Mucosa of rectum (tissue), 2 donors: ENCODE results near the gene SLC26A1.
"Not testable (repeated sequence)": the region's sequence is repeated elsewhere in the genome, so short reads cannot be mapped to it uniquely, and the experiment has no call there.

Experiments
- H3K27ac ChIP-seq, 2 donors: one replicate each; pipeline ENCODE4 v1.7.0; 2013; ENCODE audit warnings: inconsistent platforms in 2 of 2, low read depth in 2 of 2, low read length in 2 of 2
- H3K27me3 ChIP-seq, 2 donors: one replicate each; pipeline ENCODE4 v1.7.0; 2013; ENCODE audit warnings: low read length in 2 of 2; ENCODE audit not compliant: control insufficient read depth in 2 of 2, insufficient read depth in 2 of 2
- H3K36me3 ChIP-seq, 2 donors: one replicate each; pipeline ENCODE4 v1.7.0; 2013; ENCODE audit warnings: low read length in 2 of 2; ENCODE audit not compliant: control insufficient read depth in 2 of 2, insufficient read depth in 2 of 2
- H3K4me1 ChIP-seq, 2 donors: one replicate each; pipeline ENCODE4 v1.7.0; 2013; ENCODE audit warnings: low read length in 2 of 2, mild to moderate bottlenecking in 1 of 2; ENCODE audit not compliant: control insufficient read depth in 2 of 2, insufficient read depth in 2 of 2
- H3K4me3 ChIP-seq, 2 donors: one replicate each; pipeline ENCODE4 v1.7.0; 2013; ENCODE audit warnings: low read length in 2 of 2
- H3K9ac ChIP-seq, 2 donors: one replicate each; pipeline ENCODE4 v1.7.0; 2013; ENCODE audit warnings: low read length in 2 of 2, low read depth in 1 of 2, mild to moderate bottlenecking in 1 of 2
- H3K9me3 ChIP-seq, 2 donors: one replicate each; pipeline ENCODE4 v1.7.0; 2013; ENCODE audit warnings: low read length in 2 of 2; ENCODE audit not compliant: control insufficient read depth in 2 of 2
- donor health status: healthy.
- donor health status: Normal muscosa, but diverticular disease.

Gene SLC26A1

DNA sequence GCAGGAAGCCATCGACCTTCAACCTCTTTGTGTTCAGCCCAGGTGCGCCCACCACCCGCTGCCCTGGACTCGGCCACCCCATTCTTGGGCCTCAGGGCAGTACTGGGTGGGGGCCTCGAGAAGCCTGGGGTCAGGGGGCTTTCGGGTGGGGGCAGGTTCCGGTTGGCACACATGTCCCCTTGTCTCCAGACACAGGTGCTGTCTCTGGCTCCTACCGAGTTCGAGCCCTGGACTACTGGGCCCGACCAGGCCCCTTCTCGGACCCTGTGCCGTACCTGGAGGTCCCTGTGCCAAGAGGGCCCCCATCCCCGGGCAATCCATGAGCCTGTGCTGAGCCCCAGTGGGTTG lies 10.8 kb upstream of the SLC26A1 start:
- Histone ChIP-seq H3K9me3 (no peaks in the 10 kb centered on the region), H3K27me3 (peaks cover 46 to 71% of the 10 kb centered on the region in 2 donors), H3K27ac (no peak overlapping the region), H3K4me3 (no peak overlapping the region), H3K36me3 (no peaks in the 10 kb centered on the region), H3K9ac (no peak overlapping the region), H3K4me1 (peaks cover 4 to 9% of the 10 kb centered on the region in 2 donors)

DNA sequence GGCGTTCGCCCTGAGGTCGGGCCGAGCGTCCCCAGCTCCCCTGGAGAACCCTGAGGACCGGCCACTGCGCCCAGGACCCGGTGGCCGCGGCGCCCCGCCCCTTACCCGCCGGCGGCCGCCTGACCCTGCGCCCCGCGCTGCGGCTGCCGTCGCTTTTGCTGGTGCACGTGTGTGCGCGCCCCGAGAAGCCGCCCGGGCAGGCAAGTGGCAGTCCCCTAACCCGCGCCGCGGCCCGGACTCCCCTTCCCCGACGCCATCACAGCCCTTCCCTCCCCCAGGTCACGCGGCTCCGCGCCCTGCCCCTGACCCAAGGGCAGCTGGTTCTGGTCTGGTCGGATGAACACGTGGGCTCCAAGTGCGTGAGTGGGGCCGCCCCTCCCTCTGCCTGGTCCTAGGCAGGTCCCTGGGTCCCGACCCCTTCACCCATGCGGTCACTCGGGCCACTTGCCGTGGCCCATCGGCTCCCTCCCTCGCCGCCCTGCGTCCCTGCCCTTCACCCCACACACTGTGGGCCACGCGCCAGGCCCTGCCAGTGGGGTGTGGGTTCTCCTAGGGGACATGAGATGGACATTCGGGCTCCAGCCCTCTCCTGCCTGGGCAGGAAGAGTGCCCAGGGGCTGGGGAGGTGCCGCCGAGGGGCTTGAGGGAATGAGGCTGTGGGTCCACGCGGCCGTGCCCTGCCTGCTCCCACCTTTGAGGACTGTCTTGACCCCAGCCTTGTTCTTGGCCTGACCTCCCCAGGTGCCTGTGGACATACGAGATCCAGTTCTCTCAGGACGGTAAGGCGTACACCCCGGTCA lies 10.3 kb upstream of the SLC26A1 start:
- Histone ChIP-seq H3K4me3 (no peak overlapping the region), H3K9me3 (no peaks in the 10 kb centered on the region), H3K4me1 (peaks cover 0 to 3% of the 10 kb centered on the region in 2 donors), H3K36me3 (no peaks in the 10 kb centered on the region), H3K27me3 (peaks cover 42 to 69% of the 10 kb centered on the region in 2 donors), H3K9ac (no peak overlapping the region), H3K27ac (no peak overlapping the region)

GRCh38 chr4:1002631-1003251 lies 9.5 kb upstream of the SLC26A1 start:
- Histone ChIP-seq H3K36me3 (no peaks in the 10 kb centered on the region), H3K9ac (no peak overlapping the region), H3K27me3 (peaks cover 43 to 70% of the 10 kb centered on the region in 2 donors), H3K4me1 (peaks cover 5 to 7% of the 10 kb centered on the region in 2 donors), H3K27ac (no peak overlapping the region), H3K9me3 (no peaks in the 10 kb centered on the region), H3K4me3 (no peak overlapping the region)

- Histone ChIP-seq H3K4me3 (no peak overlapping the region), H3K27ac (no peak overlapping the region), H3K4me1 (peaks cover 7% of the 10 kb centered on the region in 2 donors), H3K36me3 (no peaks in the 10 kb centered on the region), H3K9ac (no peak overlapping the region), H3K27me3 (peaks cover 46 to 72% of the 10 kb centered on the region in 2 donors), H3K9me3 (no peaks in the 10 kb centered on the region)
These were observed 9.0 kb upstream of the SLC26A1 start for GRCh38 chr4:1002131-1002630.

DNA sequence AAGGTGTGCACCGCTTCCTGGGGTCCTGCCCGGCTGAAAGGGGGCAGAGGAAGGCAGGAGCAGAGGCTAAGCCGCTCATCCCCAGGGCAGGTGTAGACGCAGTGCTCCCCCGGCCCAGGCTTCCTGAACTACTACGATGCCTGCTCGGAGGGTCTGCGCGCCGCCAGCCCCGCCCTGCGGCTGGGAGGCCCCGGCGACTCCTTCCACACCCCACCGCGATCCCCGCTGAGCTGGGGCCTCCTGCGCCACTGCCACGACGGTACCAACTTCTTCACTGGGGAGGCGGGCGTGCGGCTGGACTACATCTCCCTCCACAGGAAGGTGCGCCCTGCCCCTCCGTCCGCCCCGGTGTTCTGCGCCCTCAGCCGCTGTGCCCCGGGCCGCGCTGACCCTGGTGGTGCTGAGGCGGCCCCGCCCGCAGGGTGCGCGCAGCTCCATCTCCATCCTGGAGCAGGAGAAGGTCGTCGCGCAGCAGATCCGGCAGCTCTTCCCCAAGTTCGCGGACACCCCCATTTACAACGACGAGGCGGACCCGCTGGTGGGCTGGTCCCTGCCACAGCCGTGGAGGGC lies 8.4 kb upstream of the SLC26A1 start:
- H3K9ac ChIP-seq = no peak overlapping the region
- no peaks in the 10 kb centered on the region for H3K36me3 ChIP-seq
- no peak overlapping the region for H3K27ac ChIP-seq
- H3K4me1 ChIP-seq = peaks cover 7% of the 10 kb centered on the region in 2 donors
- H3K4me3 ChIP-seq = no peak overlapping the region
- no peaks in the 10 kb centered on the region for H3K9me3 ChIP-seq
- H3K27me3 ChIP-seq = peaks cover 44 to 73% of the 10 kb centered on the region in 2 donors

GRCh38 chr4:1000686-1001260 lies 7.6 kb upstream of the SLC26A1 start:
- no peak overlapping the region for H3K4me3 ChIP-seq
- peaks cover 7% of the 10 kb centered on the region in 2 donors for H3K4me1 ChIP-seq
- no peaks in the 10 kb centered on the region for H3K9me3 ChIP-seq
- no peak overlapping the region for H3K27ac ChIP-seq
- H3K27me3 ChIP-seq = peaks cover 42 to 76% of the 10 kb centered on the region in 2 donors
- no peaks in the 10 kb centered on the region for H3K36me3 ChIP-seq
- no peak overlapping the region for H3K9ac ChIP-seq

DNA sequence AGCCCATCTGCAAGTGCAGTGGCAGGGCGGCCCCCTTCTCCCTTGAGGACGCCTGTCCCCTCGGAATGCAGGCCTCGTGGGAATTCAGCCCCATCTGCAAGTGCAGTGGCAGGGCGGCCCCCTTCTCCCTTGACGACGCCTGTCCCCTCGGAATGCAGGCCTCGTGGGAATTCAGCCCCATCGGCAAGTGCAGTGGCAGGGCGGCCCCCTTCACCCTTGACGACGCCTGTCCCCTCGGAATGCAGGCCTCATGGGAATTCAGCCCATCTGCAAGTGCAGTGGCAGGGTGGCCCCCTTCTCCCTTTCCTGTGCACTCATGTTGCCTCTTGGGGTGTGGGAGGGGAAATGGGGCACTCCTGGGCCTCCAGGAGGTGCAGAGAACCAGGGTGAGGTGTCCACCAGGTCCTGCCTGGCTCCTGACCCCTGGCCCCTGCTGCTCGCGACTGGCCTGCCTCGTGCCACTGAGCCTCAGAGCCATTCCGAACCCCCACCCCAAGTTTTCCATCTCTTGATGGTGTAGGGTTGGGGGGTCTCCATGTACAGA lies 6.8 kb upstream of the SLC26A1 start:
- peaks cover 36 to 69% of the 10 kb centered on the region in 2 donors for H3K27me3 ChIP-seq

DNA sequence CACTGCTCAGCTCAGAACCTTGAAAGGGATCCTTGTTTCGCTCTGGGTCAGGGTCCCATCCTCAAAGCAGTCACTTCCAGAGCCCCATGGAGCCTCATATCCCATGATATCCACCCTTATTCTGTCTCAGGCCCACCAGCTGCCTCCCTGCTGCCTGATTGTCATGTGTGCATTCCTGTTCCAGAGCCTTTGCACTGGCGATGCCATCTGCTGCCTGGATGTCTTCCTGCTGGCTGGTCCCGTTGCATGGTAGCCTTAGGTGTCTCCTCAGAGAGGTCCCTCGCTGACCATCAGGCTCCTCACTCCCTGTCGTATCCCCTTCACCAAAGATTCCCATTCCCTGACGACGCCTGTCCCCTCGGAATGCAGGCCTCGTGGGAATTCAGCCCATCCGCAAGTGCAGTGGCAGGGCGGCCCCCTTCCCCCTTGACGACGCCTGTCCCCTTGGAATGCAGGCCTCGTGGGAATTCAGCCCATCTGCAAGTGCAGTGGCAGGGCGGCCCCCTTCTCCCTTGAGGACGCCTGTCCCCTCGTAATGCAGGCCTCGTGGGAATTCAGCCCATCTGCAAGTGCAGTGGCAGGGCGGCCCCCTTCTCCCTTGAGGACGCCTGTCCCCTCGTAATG lies 6.1 kb upstream of the SLC26A1 start:
- not testable (repeated sequence) for H3K4me1 ChIP-seq, H3K36me3 ChIP-seq, H3K9ac ChIP-seq, H3K4me3 ChIP-seq, H3K9me3 ChIP-seq, H3K27ac ChIP-seq
- peaks cover 32 to 63% of the 10 kb centered on the region in 2 donors for H3K27me3 ChIP-seq

More for the DNA sequence above, 6.8 kb upstream of the SLC26A1 start:
- Histone ChIP-seq H3K9ac (no peak overlapping the region), H3K27ac (no peak overlapping the region), H3K9me3 (no peaks in the 10 kb centered on the region), H3K36me3 (no peaks in the 10 kb centered on the region), H3K4me3 (no peak overlapping the region), H3K4me1 (peaks cover 7% of the 10 kb centered on the region in 2 donors)

GRCh38 chr4:998096-998691 lies 5.0 kb upstream of the SLC26A1 start:
- Histone ChIP-seq H3K4me3 (no peak overlapping the region), H3K36me3 (no peaks in the 10 kb centered on the region), H3K4me1 (peaks cover 15 to 16% of the 10 kb centered on the region in 2 donors), H3K9me3 (no peaks in the 10 kb centered on the region), H3K27me3 (peaks cover 26 to 51% of the 10 kb centered on the region in 2 donors), H3K9ac (no peak overlapping the region), H3K27ac (no peak overlapping the region)
